HL-60 (cell line): ENCODE measurements around the gene EIF4E2.

Experiments used
- DNase-seq, 2 experiments: peaks; one replicate each; pipeline ENCODE4 v3.0.0-alpha.2; 2010 to 2020; ENCODE audit warnings: low read depth in 1 of 2, low spot score in 1 of 2
- H3K27ac ChIP-seq: fragments of 250-450 bp; sonication (Bioruptor Pico); replicated peaks from 2 replicates; pipeline ENCODE4 v1.5.1; 2020; ENCODE audit warnings: mild to moderate bottlenecking, moderate library complexity
- H3K27me3 ChIP-seq: fragments of 250-450 bp; sonication (Bioruptor Pico); 2 replicates; pipeline ENCODE4 v1.5.1; 2021; ENCODE audit warnings: mild to moderate bottlenecking, moderate library complexity; ENCODE audit not compliant: insufficient read depth, poor library complexity, severe bottlenecking
- H3K4me3 ChIP-seq: replicated peaks from 2 replicates; pipeline ENCODE4 v1.5.1; 2011; ENCODE audit warnings: mild to moderate bottlenecking, control low read depth, low read length; ENCODE audit not compliant: insufficient read depth
- GABPA ChIP-seq: IDR thresholded peaks from 2 replicates; pipeline ENCODE4 v1.6.1; 2012; ENCODE audit warnings: low read depth
- POLR2AphosphoS5 ChIP-seq: IDR thresholded peaks from 2 replicates; pipeline ENCODE4 v1.6.1; 2012; ENCODE audit warnings: low read depth
- REST ChIP-seq: IDR thresholded peaks from 2 replicates; pipeline ENCODE4 v1.6.1; 2012; ENCODE audit warnings: low read depth; ENCODE audit not compliant: insufficient replicate concordance
- SPI1 ChIP-seq: IDR thresholded peaks from 2 replicates; pipeline ENCODE4 v1.6.1; 2012; ENCODE audit warnings: low read depth, mild to moderate bottlenecking, borderline replicate concordance
- TF ChIP-seq, protein P1 (sequence below): IDR thresholded peaks from one replicate; pipeline ENCODE4 v1.5.1; 2011; ENCODE audit warnings: low read length, control low read depth, inconsistent platforms; ENCODE audit not compliant: insufficient read depth

The EIF4E2 gene

GRCh38 chr2:232580648-232580981 is 30.1 kb downstream of the EIF4E2 start:
- no peak for TF ChIP-seq GABPA
- TF ChIP-seq SPI1, result no peak
- TF ChIP-seq, protein P1, sequence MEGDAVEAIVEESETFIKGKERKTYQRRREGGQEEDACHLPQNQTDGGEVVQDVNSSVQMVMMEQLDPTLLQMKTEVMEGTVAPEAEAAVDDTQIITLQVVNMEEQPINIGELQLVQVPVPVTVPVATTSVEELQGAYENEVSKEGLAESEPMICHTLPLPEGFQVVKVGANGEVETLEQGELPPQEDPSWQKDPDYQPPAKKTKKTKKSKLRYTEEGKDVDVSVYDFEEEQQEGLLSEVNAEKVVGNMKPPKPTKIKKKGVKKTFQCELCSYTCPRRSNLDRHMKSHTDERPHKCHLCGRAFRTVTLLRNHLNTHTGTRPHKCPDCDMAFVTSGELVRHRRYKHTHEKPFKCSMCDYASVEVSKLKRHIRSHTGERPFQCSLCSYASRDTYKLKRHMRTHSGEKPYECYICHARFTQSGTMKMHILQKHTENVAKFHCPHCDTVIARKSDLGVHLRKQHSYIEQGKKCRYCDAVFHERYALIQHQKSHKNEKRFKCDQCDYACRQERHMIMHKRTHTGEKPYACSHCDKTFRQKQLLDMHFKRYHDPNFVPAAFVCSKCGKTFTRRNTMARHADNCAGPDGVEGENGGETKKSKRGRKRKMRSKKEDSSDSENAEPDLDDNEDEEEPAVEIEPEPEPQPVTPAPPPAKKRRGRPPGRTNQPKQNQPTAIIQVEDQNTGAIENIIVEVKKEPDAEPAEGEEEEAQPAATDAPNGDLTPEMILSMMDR, result no peak
- no peak for TF ChIP-seq POLR2AphosphoS5
- Histone ChIP-seq H3K27me3 (no peaks in the 10 kb centered on the region), H3K27ac (no peak overlapping the region), H3K4me3 (no peak overlapping the region)
- no peak for DNase-seq

GRCh38 chr2:232581725-232582124 is 31.2 kb downstream of the EIF4E2 start:
- Histone ChIP-seq H3K27me3 (no peaks in the 10 kb centered on the region), H3K4me3 (no peak overlapping the region), H3K27ac (no peak overlapping the region)
- no peak for TF ChIP-seq SPI1
- TF ChIP-seq REST, result no peak
- DNase-seq, result no peak

- TF ChIP-seq, protein P1, result no peak
- TF ChIP-seq POLR2AphosphoS5, result no peak
- TF ChIP-seq REST, result no peak
- no peak for TF ChIP-seq GABPA
- TF ChIP-seq SPI1, result no peak
- no peaks in the 10 kb centered on the region for H3K27me3 ChIP-seq
- no peak for DNase-seq
- H3K4me3 ChIP-seq, result no peak overlapping the region
- no peak overlapping the region for H3K27ac ChIP-seq
Observed at GRCh38 chr2:232584238-232584637, 33.7 kb downstream of the EIF4E2 start.

DNA sequence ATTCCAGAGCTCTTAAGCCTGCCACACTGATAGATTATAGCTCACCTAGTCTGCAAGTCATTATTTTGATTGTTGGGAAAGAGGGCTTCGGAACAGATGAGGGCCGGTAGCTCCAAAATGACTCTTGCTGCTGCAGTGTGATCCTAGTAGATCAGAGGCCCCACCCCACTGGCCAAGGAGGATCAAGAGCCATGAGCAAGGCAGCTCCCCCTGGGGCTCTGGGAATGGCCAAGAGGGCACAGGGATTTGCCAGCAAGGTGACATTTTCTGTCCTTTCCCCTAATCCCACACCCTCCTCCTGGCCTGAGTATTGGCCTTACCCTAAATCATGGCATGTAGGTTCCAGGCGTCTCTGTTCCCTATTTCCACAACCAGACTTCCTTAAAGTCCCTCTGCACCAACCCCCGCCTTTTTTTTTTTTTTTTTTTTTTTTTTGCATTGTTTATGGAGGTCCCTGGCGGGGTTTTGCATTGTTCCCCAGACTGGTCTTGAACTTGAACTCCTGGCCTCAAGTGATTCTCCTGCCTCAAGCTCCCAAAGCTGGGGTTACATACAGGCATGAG is 36.5 kb downstream of the EIF4E2 start:
- Histone ChIP-seq H3K4me3 (no peak overlapping the region), H3K27me3 (no peaks in the 10 kb centered on the region), H3K27ac (no peak overlapping the region)
- DNase-seq, result no peak
- TF ChIP-seq, protein P1, result no peak
- no peak for TF ChIP-seq GABPA
- no peak for TF ChIP-seq REST
- TF ChIP-seq POLR2AphosphoS5, result no peak
- peak; percentile 31; the same call in 1 of the 2 replicates for TF ChIP-seq SPI1
